HT1080 (cell line): ENCODE measurements around the gene TICRR. TPM values are rescaled to one million over a fixed set of nuclear protein-coding genes. Genes with fewer than 3 reads are reported as not detected.
"Not testable (repeated sequence)": the region's sequence is repeated elsewhere in the genome, so short reads cannot be mapped to it uniquely, and the experiment has no call there.

Source experiments
- DNase-seq: peaks from one replicate; pipeline ENCODE4 v3.0.0-alpha.2; 2015; ENCODE audit warnings: low read depth
- total RNA-seq: library from RNA; depleted of rRNA; stranded (reverse); fragments of >200 nt; shearing (Covaris generic); gene quantifications from 2 replicates; pipeline ENCODE4 v1.2.3, GENCODE V29; 2014

TICRR gene
- total RNA-seq, 1 experiment from 2014 or later, result 10.1 TPM

- no peak for DNase-seq
These were observed 15.5 kb upstream of the TICRR start for GRCh38 chr15:89559769-89560264.

GRCh38 chr15:89566181-89566580 is 9.1 kb upstream of the TICRR start:
- no peak for DNase-seq

GRCh38 chr15:89566621-89567294 is 8.5 kb upstream of the TICRR start:
- no peak for DNase-seq

- DNase-seq, result peak; percentile 44
These were observed 6.1 kb upstream of the TICRR start for GRCh38 chr15:89569090-89569745.

GRCh38 chr15:89575656-89576416 is 567 bp downstream of the TICRR start:
- peak; percentile 21 for DNase-seq

- DNase-seq, result no peak
These were observed 1.1 kb downstream of the TICRR start for GRCh38 chr15:89576417-89576773.

GRCh38 chr15:89577776-89578115 is 2.5 kb downstream of the TICRR start:
- DNase-seq, result no peak

- DNase-seq, result no peak
These were observed 2.9 kb downstream of the TICRR start for GRCh38 chr15:89578146-89578545.

- DNase-seq, result not testable (repeated sequence)
These were observed 5.5 kb downstream of the TICRR start for GRCh38 chr15:89580747-89581146.

- no peak for DNase-seq
These were observed 11.4 kb downstream of the TICRR start for GRCh38 chr15:89586651-89587050.

- peak; percentile 85 for DNase-seq
These were observed 12.7 kb downstream of the TICRR start for GRCh38 chr15:89587955-89588354.

- DNase-seq, result no peak
These were observed 16.6 kb downstream of the TICRR start for GRCh38 chr15:89591834-89592233.

- DNase-seq, result no peak
These were observed 17.7 kb downstream of the TICRR start for GRCh38 chr15:89593018-89593417.

- DNase-seq, result no peak
These were observed 23.8 kb downstream of the TICRR start for GRCh38 chr15:89599021-89599420.

GRCh38 chr15:89611317-89611716 is 36.0 kb downstream of the TICRR start:
- DNase-seq, result no peak

GRCh38 chr15:89613031-89613430 is 37.8 kb downstream of the TICRR start:
- no peak for DNase-seq

GRCh38 chr15:89614164-89614563 is 38.9 kb downstream of the TICRR start:
- DNase-seq, result no peak

GRCh38 chr15:89615135-89615534 is 39.9 kb downstream of the TICRR start:
- DNase-seq, result no peak

- no peak for DNase-seq
These were observed 41.0 kb downstream of the TICRR start for GRCh38 chr15:89616228-89616627.

GRCh38 chr15:89621547-89621946 is 46.3 kb downstream of the TICRR start:
- no peak for DNase-seq

GRCh38 chr15:89623165-89623564 is 47.9 kb downstream of the TICRR start:
- DNase-seq, result no peak

- DNase-seq, result no peak
These were observed 50.4 kb downstream of the TICRR start for GRCh38 chr15:89625716-89626115.
